Measurements from ENCODE around the gene NT5C2.
A peak's percentile ranks its signal among the peaks of the same experiment; 100 is the strongest.

NT5C2 gene

GRCh38 chr10:103054621-103055020 lies 138.5 kb downstream of the NT5C2 start:
- DNase-seq: no peak

- peak; percentile 15 for DNase-seq
These were observed 139.2 kb downstream of the NT5C2 start for GRCh38 chr10:103053659-103054581.

- DNase-seq: no peak
These were observed 143.8 kb downstream of the NT5C2 start for GRCh38 chr10:103049237-103049636.

- DNase-seq: no peak
These were observed 145.7 kb downstream of the NT5C2 start for GRCh38 chr10:103047381-103047780.

GRCh38 chr10:103045961-103046360 lies 147.1 kb downstream of the NT5C2 start:
- DNase-seq: no peak

GRCh38 chr10:103044942-103045489 lies 148.1 kb downstream of the NT5C2 start:
- no peak for DNase-seq

GRCh38 chr10:103042908-103043307 lies 150.2 kb downstream of the NT5C2 start:
- no peak for DNase-seq

- no peak for DNase-seq
These were observed 150.9 kb downstream of the NT5C2 start for GRCh38 chr10:103042129-103042528.

- no peak for DNase-seq
These were observed 151.7 kb downstream of the NT5C2 start for GRCh38 chr10:103041391-103041790.

GRCh38 chr10:103040418-103040817 lies 152.7 kb downstream of the NT5C2 start:
- no peak for DNase-seq

- DNase-seq: no peak
These were observed 154.5 kb downstream of the NT5C2 start for GRCh38 chr10:103038570-103038969.

Data from T-helper 9 cell (primary cell).